RPMI7951 (cell line): ENCODE measurements around the gene NUDT17. TPM values are rescaled to one million over a fixed set of nuclear protein-coding genes. Genes with fewer than 3 reads are reported as not detected.
"Not testable (repeated sequence)": the region's sequence is repeated elsewhere in the genome, so short reads cannot be mapped to it uniquely, and the experiment has no call there.

Experiments used
- DNase-seq: peaks from one replicate; pipeline ENCODE4 v3.0.0-alpha.2; 2012; ENCODE audit warnings: low read depth
- total RNA-seq: library from RNA; depleted of rRNA; stranded (reverse); fragments of >200 nt; shearing (Covaris generic); gene quantifications from 2 replicates; pipeline ENCODE4 v1.2.3, GENCODE V29; 2014; rRNA removed

The NUDT17 gene
- total RNA-seq = 4.3 and 5.7 TPM in 2 replicates

- DNase-seq = peak; percentile 72
Observed at GRCh38 chr1:145845514-145846161, at the start of gene NUDT17. TSS of gene NUDT17 (plus strand) at chr1:145845630. CDS start at chr1:145845641, 11 bp downstream.

- no peak for DNase-seq
Observed at GRCh38 chr1:145796753-145797152, 48.7 kb upstream of the NUDT17 start.

GRCh38 chr1:145799806-145800205, 45.6 kb upstream of the NUDT17 start:
- DNase-seq = no peak

- DNase-seq = no peak
Observed at GRCh38 chr1:145804235-145805045, 41.0 kb upstream of the NUDT17 start.

GRCh38 chr1:145805057-145805456, 40.4 kb upstream of the NUDT17 start:
- no peak for DNase-seq

- DNase-seq = no peak
Observed at GRCh38 chr1:145806408-145806807, 39.0 kb upstream of the NUDT17 start.

GRCh38 chr1:145806844-145807243, 38.6 kb upstream of the NUDT17 start:
- no peak for DNase-seq

GRCh38 chr1:145812977-145813810, 32.2 kb upstream of the NUDT17 start:
- not testable (repeated sequence) for DNase-seq

GRCh38 chr1:145818095-145818494, 27.3 kb upstream of the NUDT17 start:
- DNase-seq = peak; percentile 72

- not testable (repeated sequence) for DNase-seq
Observed at GRCh38 chr1:145822779-145823331, 22.6 kb upstream of the NUDT17 start.

- DNase-seq = peak; percentile 94
Observed at GRCh38 chr1:145823565-145824498, 21.6 kb upstream of the NUDT17 start, which contains the start of the genes POLR3C and RNF115. TSS of gene POLR3C (plus strand) at chr1:145824200. CDS start at chr1:145825777, 1,577 bp downstream. TSS of gene RNF115 (minus strand) at chr1:145824095. CDS start at chr1:145823873, 222 bp downstream.

GRCh38 chr1:145824499-145824842, 21.0 kb upstream of the NUDT17 start:
- DNase-seq = no peak

GRCh38 chr1:145826030-145826429, 19.4 kb upstream of the NUDT17 start:
- DNase-seq = no peak

- DNase-seq = no peak
Observed at GRCh38 chr1:145827966-145828365, 17.5 kb upstream of the NUDT17 start.

GRCh38 chr1:145828367-145829026, 16.9 kb upstream of the NUDT17 start:
- DNase-seq = no peak

- not testable (repeated sequence) for DNase-seq
Observed at GRCh38 chr1:145830810-145831209, 14.6 kb upstream of the NUDT17 start.

- DNase-seq = no peak
Observed at GRCh38 chr1:145837656-145838055, 7.8 kb upstream of the NUDT17 start.

- DNase-seq = no peak
Observed at GRCh38 chr1:145843031-145843430, 2.4 kb upstream of the NUDT17 start.

GRCh38 chr1:145845144-145845513, 301 bp upstream of the NUDT17 start:
- no peak for DNase-seq

GRCh38 chr1:145846201-145846612, 777 bp downstream of the NUDT17 start:
- peak; percentile 31 for DNase-seq
